Measurements from ENCODE around the gene ZNF93. TPM values are rescaled to one million over a fixed set of nuclear protein-coding genes. Genes with fewer than 3 reads are reported as not detected.
"Not testable (repeated sequence)": the region's sequence is repeated elsewhere in the genome, so short reads cannot be mapped to it uniquely, and the experiment has no call there.

Gene ZNF93
- total RNA-seq, 2 experiments from 2014 or later = 16.5 to 17.5 TPM

DNA sequence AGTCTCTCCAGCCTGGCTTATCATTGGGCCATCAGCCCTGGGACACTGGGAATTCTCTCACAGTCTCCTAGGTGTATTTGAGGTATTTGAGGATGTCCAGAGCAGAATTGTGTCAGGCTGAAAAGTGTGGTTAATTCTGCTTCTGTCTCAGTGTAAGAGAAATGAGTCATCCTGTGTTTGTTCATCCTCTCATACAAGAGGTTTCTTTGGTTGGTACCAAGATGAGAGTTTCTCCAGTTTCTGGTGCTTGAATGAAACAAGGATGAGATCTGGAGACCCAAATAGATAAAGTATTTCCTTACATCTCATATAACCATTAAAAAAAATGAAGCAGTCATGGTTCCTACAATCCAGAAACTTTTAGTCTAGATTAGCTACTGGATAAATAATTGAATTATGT lies 27.4 kb upstream of the ZNF93 start:
- DNase-seq (ENCODE audit: low spot score) = no peak
- no peaks in the 10 kb centered on the region for H3K9me2 ChIP-seq (ENCODE audit: insufficient read depth, low read length)
- ChIA-PET CTCF (ENCODE audit: unreplicated experiment) (no interaction called here), POLR2A (interaction anchor here (0.6 kb wide), 1 partner anchor 135 kb away, joined by 3 read pairs; no protein-coding TSS in a partner anchor)
- H3K27ac ChIP-seq (ENCODE audit: low read depth, low read length, poor library complexity, severe bottlenecking) = no peak overlapping the region
- H2AFZ ChIP-seq (ENCODE audit: low read length) = no peak overlapping the region
- intact Hi-C loops (cut with micrococcal nuclease; ENCODE audit: unreplicated experiment) = no loop called here
- no peak overlapping the region for H3K4me3 ChIP-seq (ENCODE audit: low read depth, low read length, poor library complexity, severe bottlenecking)
- BruUV-seq (replicated peaks) = no TSS peak
- TF ChIP-seq EZH2phosphoT487 (IDR thresholded peaks at IDR 0.05; ENCODE audit: borderline replicate concordance, low read depth, low read length) = no peak
- TF ChIP-seq, protein P1, sequence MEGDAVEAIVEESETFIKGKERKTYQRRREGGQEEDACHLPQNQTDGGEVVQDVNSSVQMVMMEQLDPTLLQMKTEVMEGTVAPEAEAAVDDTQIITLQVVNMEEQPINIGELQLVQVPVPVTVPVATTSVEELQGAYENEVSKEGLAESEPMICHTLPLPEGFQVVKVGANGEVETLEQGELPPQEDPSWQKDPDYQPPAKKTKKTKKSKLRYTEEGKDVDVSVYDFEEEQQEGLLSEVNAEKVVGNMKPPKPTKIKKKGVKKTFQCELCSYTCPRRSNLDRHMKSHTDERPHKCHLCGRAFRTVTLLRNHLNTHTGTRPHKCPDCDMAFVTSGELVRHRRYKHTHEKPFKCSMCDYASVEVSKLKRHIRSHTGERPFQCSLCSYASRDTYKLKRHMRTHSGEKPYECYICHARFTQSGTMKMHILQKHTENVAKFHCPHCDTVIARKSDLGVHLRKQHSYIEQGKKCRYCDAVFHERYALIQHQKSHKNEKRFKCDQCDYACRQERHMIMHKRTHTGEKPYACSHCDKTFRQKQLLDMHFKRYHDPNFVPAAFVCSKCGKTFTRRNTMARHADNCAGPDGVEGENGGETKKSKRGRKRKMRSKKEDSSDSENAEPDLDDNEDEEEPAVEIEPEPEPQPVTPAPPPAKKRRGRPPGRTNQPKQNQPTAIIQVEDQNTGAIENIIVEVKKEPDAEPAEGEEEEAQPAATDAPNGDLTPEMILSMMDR (conservative IDR thresholded peaks at IDR 0.05; ENCODE audit: low read length) = no peak
- H3K79me2 ChIP-seq (ENCODE audit: insufficient read depth, low read depth, low read length) = peaks cover 91% of the 10 kb centered on the region
- H3K36me3 ChIP-seq (ENCODE audit: insufficient read depth, low read length) = peaks cover 99% of the 10 kb centered on the region
- no peaks in the 10 kb centered on the region for H4K20me1 ChIP-seq (ENCODE audit: insufficient read depth, low read length)
- no peak overlapping the region for H3K4me2 ChIP-seq (ENCODE audit: low read length)
- peaks cover 69% of the 10 kb centered on the region for H3K9me3 ChIP-seq (ENCODE audit: low read length)
- peaks cover 13% of the 10 kb centered on the region for H3K4me1 ChIP-seq (ENCODE audit: insufficient read depth, low read length, poor library complexity, severe bottlenecking)

DNA sequence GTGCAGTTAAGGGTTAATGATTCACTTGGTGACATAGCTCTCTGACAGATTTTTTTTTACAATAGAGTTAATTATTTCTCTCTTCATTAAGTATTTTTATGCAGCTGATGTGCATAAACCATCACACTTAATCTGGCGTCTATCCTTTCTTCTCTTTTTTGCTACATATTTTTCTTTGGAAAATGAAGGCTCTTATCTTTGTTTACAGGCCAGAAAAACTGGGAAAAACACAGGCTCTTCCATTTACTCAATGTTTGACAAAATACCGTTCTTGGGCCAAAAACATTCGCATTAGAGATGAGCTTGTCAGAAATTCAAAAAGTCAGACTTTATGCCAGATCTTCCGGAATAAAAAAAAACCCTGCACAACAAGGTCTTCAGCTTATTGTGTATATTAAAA lies 23.0 kb upstream of the ZNF93 start:
- intact Hi-C loops (cut with micrococcal nuclease; ENCODE audit: unreplicated experiment) = no loop called here
- CTCF ChIA-PET (ENCODE audit: unreplicated experiment) = no interaction called here

DNA sequence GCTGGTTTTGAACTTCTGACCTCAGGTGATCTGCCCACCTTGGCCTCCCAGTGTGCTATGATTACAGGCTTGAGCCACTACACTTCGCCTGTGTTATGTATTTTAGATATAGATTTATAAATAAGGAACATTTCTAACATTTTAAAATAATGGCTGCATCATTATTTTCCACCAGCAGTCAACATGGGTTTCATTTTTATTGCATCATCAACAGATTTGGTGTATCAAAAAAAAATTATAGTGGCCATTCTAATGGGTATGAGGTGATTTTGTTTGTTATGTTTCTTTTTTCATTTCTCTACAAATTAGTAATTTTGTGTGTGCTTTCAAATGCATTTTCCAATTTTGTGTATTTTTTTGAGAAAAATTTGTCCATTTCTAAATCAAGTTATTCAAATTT lies 16.2 kb upstream of the ZNF93 start:
- Histone ChIP-seq H3K79me2 (ENCODE audit: insufficient read depth, low read depth, low read length) (peaks cover 7% of the 10 kb centered on the region; the same call in 1 of the 2 replicates), H2AFZ (ENCODE audit: low read length) (no peak overlapping the region), H3K9me2 (ENCODE audit: insufficient read depth, low read length) (no peaks in the 10 kb centered on the region), H3K9me3 (ENCODE audit: low read length) (peaks cover 40% of the 10 kb centered on the region), H3K4me2 (ENCODE audit: low read length) (no peak overlapping the region), H3K4me1 (ENCODE audit: insufficient read depth, low read length, poor library complexity, severe bottlenecking) (no peaks in the 10 kb centered on the region), H3K4me3 (ENCODE audit: low read depth, low read length, poor library complexity, severe bottlenecking) (no peak overlapping the region), H3K27ac (ENCODE audit: low read depth, low read length, poor library complexity, severe bottlenecking) (no peak overlapping the region), H4K20me1 (ENCODE audit: insufficient read depth, low read length) (no peaks in the 10 kb centered on the region), H3K36me3 (ENCODE audit: insufficient read depth, low read length) (peaks cover 93% of the 10 kb centered on the region)
- no peak for DNase-seq (ENCODE audit: low spot score)
- TF ChIP-seq EZH2phosphoT487 (IDR thresholded peaks at IDR 0.05; ENCODE audit: borderline replicate concordance, low read depth, low read length) = no peak
- TF ChIP-seq, protein P1 (conservative IDR thresholded peaks at IDR 0.05; ENCODE audit: low read length) = no peak
- BruUV-seq (replicated peaks) = no TSS peak
- intact Hi-C loops (cut with micrococcal nuclease; ENCODE audit: unreplicated experiment) = no loop called here
- POLR2A ChIA-PET = no interaction called here
- CTCF ChIA-PET (ENCODE audit: unreplicated experiment) = no interaction called here

More for the DNA sequence above, 23.0 kb upstream of the ZNF93 start:
- Histone ChIP-seq H3K36me3 (ENCODE audit: insufficient read depth, low read length) (peaks cover 98% of the 10 kb centered on the region), H3K4me3 (ENCODE audit: low read depth, low read length, poor library complexity, severe bottlenecking) (no peak overlapping the region), H3K4me1 (ENCODE audit: insufficient read depth, low read length, poor library complexity, severe bottlenecking) (no peaks in the 10 kb centered on the region), H2AFZ (ENCODE audit: low read length) (no peak overlapping the region), H3K9me2 (ENCODE audit: insufficient read depth, low read length) (no peaks in the 10 kb centered on the region), H3K4me2 (ENCODE audit: low read length) (no peak overlapping the region), H3K79me2 (ENCODE audit: insufficient read depth, low read depth, low read length) (peaks cover 61% of the 10 kb centered on the region), H3K9me3 (ENCODE audit: low read length) (peaks cover 53% of the 10 kb centered on the region), H4K20me1 (ENCODE audit: insufficient read depth, low read length) (no peaks in the 10 kb centered on the region), H3K27ac (ENCODE audit: low read depth, low read length, poor library complexity, severe bottlenecking) (no peak overlapping the region)
- POLR2A ChIA-PET = interaction anchor here (0.6 kb wide), 1 partner anchor 13 kb away, joined by 3 read pairs; no protein-coding TSS in a partner anchor
- BruUV-seq (replicated peaks) = no TSS peak
- TF ChIP-seq, protein P1 (conservative IDR thresholded peaks at IDR 0.05; ENCODE audit: low read length) = no peak
- no peak for TF ChIP-seq EZH2phosphoT487 (IDR thresholded peaks at IDR 0.05; ENCODE audit: borderline replicate concordance, low read depth, low read length)
- DNase-seq (ENCODE audit: low spot score) = no peak

DNA sequence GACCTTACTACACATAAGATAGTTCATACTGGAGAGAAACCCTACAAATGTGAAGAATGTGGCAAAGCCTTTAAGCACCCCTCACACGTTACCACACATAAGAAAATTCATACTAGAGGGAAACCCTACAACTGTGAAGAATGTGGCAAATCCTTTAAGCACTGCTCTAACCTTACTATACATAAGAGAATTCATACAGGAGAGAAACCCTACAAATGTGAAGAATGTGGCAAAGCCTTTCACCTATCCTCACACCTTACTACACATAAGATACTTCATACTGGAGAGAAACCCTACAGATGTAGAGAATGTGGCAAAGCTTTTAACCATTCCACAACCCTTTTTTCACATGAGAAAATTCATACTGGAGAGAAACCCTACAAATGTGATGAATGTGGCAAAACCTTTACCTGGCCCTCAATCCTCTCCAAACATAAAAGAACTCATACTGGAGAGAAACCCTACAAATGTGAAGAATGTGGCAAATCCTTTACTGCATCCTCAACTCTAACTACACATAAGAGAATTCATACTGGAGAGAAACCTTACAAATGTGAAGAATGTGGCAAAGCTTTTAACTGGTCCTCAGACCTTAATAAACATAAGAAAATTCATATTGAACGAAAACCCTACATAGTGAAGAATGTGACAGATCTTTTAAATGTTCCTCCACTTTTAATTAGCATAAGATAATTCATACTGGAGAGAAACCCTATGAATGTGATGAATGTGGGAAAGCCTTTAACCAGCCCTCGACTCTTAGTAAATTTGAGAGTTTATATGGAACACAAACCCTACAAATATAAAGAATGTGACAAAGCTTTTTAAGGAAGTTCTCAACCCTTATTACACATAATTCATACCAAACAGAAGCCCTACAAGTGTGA lies 8.4 kb upstream of the ZNF93 start:
- H4K20me1 ChIP-seq (ENCODE audit: insufficient read depth, low read length); POLR2A ChIA-PET; intact Hi-C loops (cut with micrococcal nuclease; ENCODE audit: unreplicated experiment); H3K4me1 ChIP-seq (ENCODE audit: insufficient read depth, low read length, poor library complexity, severe bottlenecking); H3K4me2 ChIP-seq (ENCODE audit: low read length); CTCF ChIA-PET (ENCODE audit: unreplicated experiment); H3K27ac ChIP-seq (ENCODE audit: low read depth, low read length, poor library complexity, severe bottlenecking); H3K4me3 ChIP-seq (ENCODE audit: low read depth, low read length, poor library complexity, severe bottlenecking); DNase-seq (ENCODE audit: low spot score); H3K79me2 ChIP-seq (ENCODE audit: insufficient read depth, low read depth, low read length); H3K9me2 ChIP-seq (ENCODE audit: insufficient read depth, low read length); H2AFZ ChIP-seq (ENCODE audit: low read length): not testable (repeated sequence)
- BruUV-seq (replicated peaks) = TSS peak; percentile 31
- peaks cover 64% of the 10 kb centered on the region for H3K9me3 ChIP-seq (ENCODE audit: low read length)
- H3K36me3 ChIP-seq (ENCODE audit: insufficient read depth, low read length) = peaks cover 68% of the 10 kb centered on the region

Data from OCI-LY7 (cell line).